Left colon (tissue), 2 donors: ENCODE measurements around the gene PCDHGA7. TPM values are rescaled to one million over a fixed set of nuclear protein-coding genes. Genes with fewer than 3 reads are reported as not detected.
A peak's percentile ranks its signal among the peaks of the same experiment; 100 is the strongest.
"Not testable (repeated sequence)": the region's sequence is repeated elsewhere in the genome, so short reads cannot be mapped to it uniquely, and the experiment has no call there.

Experiments used
- ATAC-seq: fragments of 200-7000 bp; cut with Tn5 transposase; one replicate; pipeline ENCODE4 v1.9.1; 2020; ENCODE audit warnings: mild to moderate bottlenecking, moderate library complexity
- DNase-seq, 2 donors: peaks; one replicate each; pipeline ENCODE4 v3.0.0-alpha.2; 2020
- intact Hi-C, 2 donors: fragments of 100-400 bp; cut with DNase I in 1 of 2; cut with micrococcal nuclease in 1 of 2; formaldehyde crosslinking; loops; one replicate each; pipeline versions ENCODE4 v1.11.2 to v1.14.0; 2022; cut with DNase I, micrococcal nuclease
- total RNA-seq, 2 donors: library from RNA; stranded (reverse); fragmentation: NEBNext Ultra II Directional; extraction: Animal tissue kit (Norgen Biotek cat#: 25700); gene quantifications; one replicate each; pipeline ENCODE4 v1.2.1, GENCODE V29; 2021
- donor health status: DM: no; HTN: no; CAD: no.
- donor health status: DM: yes; HTN: yes; CAD: no.

PCDHGA7 gene
- total RNA-seq, 2 donors from 2014 or later: 1.3 to 1.5 TPM

- not testable (repeated sequence) for DNase-seq, ATAC-seq
- intact Hi-C loops: loop anchor here in 1 of 2 donors (10.0 kb wide), 1 partner anchor 150 kb away; no protein-coding TSS in a partner anchor
Observed at GRCh38 chr5:141414548-141415274, 32.2 kb downstream of the PCDHGA7 start.

GRCh38 chr5:141415275-141415618 lies 32.7 kb downstream of the PCDHGA7 start:
- intact Hi-C loops: loop anchor here in 1 of 2 donors (10.0 kb wide), 1 partner anchor 150 kb away; no protein-coding TSS in a partner anchor
- DNase-seq, ATAC-seq: not testable (repeated sequence)

GRCh38 chr5:141417494-141418172 lies 35.1 kb downstream of the PCDHGA7 start, which contains the start of gene PCDHGB7:
TSS of gene PCDHGB7 (plus strand) at chr5:141417677. CDS start at chr5:141417860, 183 bp downstream.
- DNase-seq: peak in 1 of 2 donors; percentile 60
- ATAC-seq: peak; percentile 70
- intact Hi-C loops: loop anchor here in 1 of 2 donors (10.0 kb wide), 1 partner anchor 147 kb away; no protein-coding TSS in a partner anchor

GRCh38 chr5:141419074-141419880 lies 36.7 kb downstream of the PCDHGA7 start:
- intact Hi-C loops: loop anchor here in 1 of 2 donors (10.0 kb wide), 1 partner anchor 146 kb away; no protein-coding TSS in a partner anchor

GRCh38 chr5:141420855-141421488 lies 38.4 kb downstream of the PCDHGA7 start, which contains the start of gene PCDHGA11:
TSS of gene PCDHGA11 (plus strand) at chr5:141421051. CDS start at chr5:141421228, 177 bp downstream.
- intact Hi-C loops: no loop called here
- DNase-seq (no peak), ATAC-seq (no peak)

More at GRCh38 chr5:141419074-141419880, 36.7 kb downstream of the PCDHGA7 start:
- no peak for DNase-seq
- no peak for ATAC-seq

GRCh38 chr5:141421489-141421855 lies 38.9 kb downstream of the PCDHGA7 start:
- DNase-seq (no peak), ATAC-seq (no peak)
- intact Hi-C loops: no loop called here

- intact Hi-C loops: no loop called here
- DNase-seq: no peak
- ATAC-seq: no peak
Observed at GRCh38 chr5:141422742-141423291, 40.3 kb downstream of the PCDHGA7 start.

- no peak for ATAC-seq
- intact Hi-C loops: no loop called here
- DNase-seq: no peak
Observed at GRCh38 chr5:141427783-141428426, 45.4 kb downstream of the PCDHGA7 start.

GRCh38 chr5:141430332-141431113 lies 48.0 kb downstream of the PCDHGA7 start, which contains the start of gene PCDHGA12:
TSS of gene PCDHGA12 (plus strand) at chr5:141430507. CDS start at chr5:141430760, 253 bp downstream.
- ATAC-seq: no peak
- no peak for DNase-seq
- intact Hi-C loops: no loop called here

- ATAC-seq: no peak
- intact Hi-C loops: no loop called here
- no peak for DNase-seq
Observed at GRCh38 chr5:141431286-141431685, 48.7 kb downstream of the PCDHGA7 start.

GRCh38 chr5:141432308-141432707 lies 49.8 kb downstream of the PCDHGA7 start:
- ATAC-seq, intact Hi-C loops, DNase-seq: not testable (repeated sequence)

GRCh38 chr5:141432726-141433125 lies 50.2 kb downstream of the PCDHGA7 start:
- ATAC-seq, intact Hi-C loops, DNase-seq: not testable (repeated sequence)

- intact Hi-C loops: no loop called here
- ATAC-seq (no peak), DNase-seq (no peak)
Observed at GRCh38 chr5:141434006-141434405, 51.5 kb downstream of the PCDHGA7 start.
